Measurements from ENCODE around the gene STIM2.

Gene STIM2

DNA sequence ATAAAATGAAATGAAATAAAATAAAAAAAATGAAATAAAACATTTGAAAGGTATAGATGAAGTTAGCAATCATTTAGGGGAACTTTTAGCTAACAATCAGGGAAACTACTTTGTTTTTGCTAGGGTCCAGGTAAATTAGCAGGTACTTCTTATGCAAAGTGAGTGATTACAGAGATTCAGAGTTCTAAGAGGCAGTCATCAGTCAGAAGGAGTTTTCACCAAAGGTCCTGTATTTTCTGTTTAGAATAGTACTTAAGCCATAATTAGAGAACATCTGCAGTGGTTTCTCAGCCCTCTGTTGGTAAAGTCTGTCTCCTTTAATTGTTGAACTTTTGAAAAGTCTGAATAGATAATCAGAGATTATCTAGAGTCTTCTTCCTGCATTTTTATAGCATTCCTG, 50.6 kb downstream of the STIM2 start:
- TF ChIP-seq, protein P1, sequence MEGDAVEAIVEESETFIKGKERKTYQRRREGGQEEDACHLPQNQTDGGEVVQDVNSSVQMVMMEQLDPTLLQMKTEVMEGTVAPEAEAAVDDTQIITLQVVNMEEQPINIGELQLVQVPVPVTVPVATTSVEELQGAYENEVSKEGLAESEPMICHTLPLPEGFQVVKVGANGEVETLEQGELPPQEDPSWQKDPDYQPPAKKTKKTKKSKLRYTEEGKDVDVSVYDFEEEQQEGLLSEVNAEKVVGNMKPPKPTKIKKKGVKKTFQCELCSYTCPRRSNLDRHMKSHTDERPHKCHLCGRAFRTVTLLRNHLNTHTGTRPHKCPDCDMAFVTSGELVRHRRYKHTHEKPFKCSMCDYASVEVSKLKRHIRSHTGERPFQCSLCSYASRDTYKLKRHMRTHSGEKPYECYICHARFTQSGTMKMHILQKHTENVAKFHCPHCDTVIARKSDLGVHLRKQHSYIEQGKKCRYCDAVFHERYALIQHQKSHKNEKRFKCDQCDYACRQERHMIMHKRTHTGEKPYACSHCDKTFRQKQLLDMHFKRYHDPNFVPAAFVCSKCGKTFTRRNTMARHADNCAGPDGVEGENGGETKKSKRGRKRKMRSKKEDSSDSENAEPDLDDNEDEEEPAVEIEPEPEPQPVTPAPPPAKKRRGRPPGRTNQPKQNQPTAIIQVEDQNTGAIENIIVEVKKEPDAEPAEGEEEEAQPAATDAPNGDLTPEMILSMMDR (conservative IDR thresholded peaks at IDR 0.05; ENCODE audit: low read depth): no peak
- ChIA-PET POLR2A (ENCODE audit: low non-redundant PET) (no interaction called here), CTCF (no interaction called here)
- no peak overlapping the region for H3K27ac ChIP-seq
- no peak for DNase-seq (ENCODE audit: low spot score)

DNA sequence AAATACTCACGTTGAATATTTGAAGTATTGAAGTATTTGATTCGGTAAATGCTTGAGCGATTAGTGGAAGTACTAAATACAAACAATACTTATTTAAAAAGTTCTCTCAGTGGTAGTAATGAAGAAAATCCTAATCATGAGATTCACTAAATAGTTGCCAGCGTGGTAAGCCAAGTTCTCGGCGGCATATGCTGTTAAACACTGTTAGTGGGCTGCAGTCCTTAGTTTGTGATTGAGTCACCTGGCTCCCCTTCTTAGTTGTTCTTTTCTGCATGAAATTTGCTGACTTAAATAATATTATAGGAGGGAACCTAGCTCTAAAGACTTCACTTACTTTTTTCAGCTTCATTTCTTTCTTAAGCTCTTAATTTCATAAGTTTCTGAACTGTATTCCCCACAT, 51.4 kb downstream of the STIM2 start:
- TF ChIP-seq, protein P1 (conservative IDR thresholded peaks at IDR 0.05; ENCODE audit: low read depth): no peak
- CTCF ChIA-PET: no interaction called here
- no peak overlapping the region for H3K27ac ChIP-seq
- no peak for DNase-seq (ENCODE audit: low spot score)
- POLR2A ChIA-PET (ENCODE audit: low non-redundant PET): no interaction called here

GRCh38 chr4:26912810-26913209, 52.2 kb downstream of the STIM2 start:
- TF ChIP-seq, protein P1 (conservative IDR thresholded peaks at IDR 0.05; ENCODE audit: low read depth): no peak
- no peak overlapping the region for H3K27ac ChIP-seq
- no peak for DNase-seq (ENCODE audit: low spot score)
- ChIA-PET POLR2A (ENCODE audit: low non-redundant PET) (no interaction called here), CTCF (no interaction called here)

- ChIA-PET POLR2A (ENCODE audit: low non-redundant PET) (no interaction called here), CTCF (no interaction called here)
- TF ChIP-seq, protein P1 (conservative IDR thresholded peaks at IDR 0.05; ENCODE audit: low read depth): no peak
- no peak overlapping the region for H3K27ac ChIP-seq
- DNase-seq (ENCODE audit: low spot score): no peak
Observed at GRCh38 chr4:26916195-26916594, 55.6 kb downstream of the STIM2 start.

GRCh38 chr4:26930964-26931363, 70.3 kb downstream of the STIM2 start:
- TF ChIP-seq, protein P1 (conservative IDR thresholded peaks at IDR 0.05; ENCODE audit: low read depth): no peak
- no peak overlapping the region for H3K27ac ChIP-seq
- POLR2A ChIA-PET (ENCODE audit: low non-redundant PET): no interaction called here
- DNase-seq (ENCODE audit: low spot score): no peak
- CTCF ChIA-PET: interaction anchor here (0.7 kb wide), 1 partner anchor 31 kb away, joined by 5 read pairs; no protein-coding TSS in a partner anchor

- H3K27ac ChIP-seq: no peak overlapping the region
- TF ChIP-seq, protein P1 (conservative IDR thresholded peaks at IDR 0.05; ENCODE audit: low read depth): no peak
- DNase-seq (ENCODE audit: low spot score): no peak
- CTCF ChIA-PET: no interaction called here
- POLR2A ChIA-PET (ENCODE audit: low non-redundant PET): no interaction called here
Observed at GRCh38 chr4:26931451-26931850, 70.8 kb downstream of the STIM2 start.

GRCh38 chr4:26931966-26932365, 71.3 kb downstream of the STIM2 start:
- TF ChIP-seq, protein P1 (conservative IDR thresholded peaks at IDR 0.05; ENCODE audit: low read depth): no peak
- no peak overlapping the region for H3K27ac ChIP-seq
- CTCF ChIA-PET: no interaction called here
- POLR2A ChIA-PET (ENCODE audit: low non-redundant PET): no interaction called here
- DNase-seq (ENCODE audit: low spot score): no peak

All from RWPE1 (cell line).